Neural progenitor cell (in vitro differentiated cells): ENCODE results near the gene LHX1. TPM values are rescaled to one million over a fixed set of nuclear protein-coding genes. Genes with fewer than 3 reads are reported as not detected.

ENCODE experiments used
- DNase-seq: peaks from one replicate; pipeline ENCODE4 v3.0.0-alpha.2; 2016; ENCODE audit warnings: low spot score
- H2AFZ ChIP-seq: fragments of 200-600 bp; sonication (generic); replicated peaks from 2 replicates; pipeline ENCODE4 v1.6.1; 2016; ENCODE audit warnings: antibody characterized with exemption
- H3F3A ChIP-seq: fragments of 200-600 bp; sonication (generic); 2 replicates; pipeline ENCODE4 v1.6.1; 2016; ENCODE audit warnings: antibody characterized with exemption, low read depth
- H3K27ac ChIP-seq: fragments of 200-600 bp; sonication (generic); 2 replicates; pipeline ENCODE4 v1.5.1; 2016; ENCODE audit warnings: mild to moderate bottlenecking
- H3K27me3 ChIP-seq: fragments of 200-600 bp; sonication (generic); 2 replicates; pipeline ENCODE4 v1.6.1; 2016; ENCODE audit warnings: mild to moderate bottlenecking, moderate library complexity
- H3K36me3 ChIP-seq: fragments of 200-600 bp; sonication (generic); 2 replicates; pipeline ENCODE4 v1.5.1; 2016
- H3K4me1 ChIP-seq: fragments of 200-600 bp; sonication (generic); 2 replicates; pipeline ENCODE4 v1.6.1; 2016; ENCODE audit warnings: mixed run types
- H3K4me2 ChIP-seq: fragments of 200-600 bp; sonication (generic); 2 replicates; pipeline ENCODE4 v1.6.1; 2016
- H3K4me3 ChIP-seq: fragments of 200-600 bp; sonication (generic); 2 replicates; pipeline ENCODE4 v1.5.1; 2016
- H3K79me2 ChIP-seq: fragments of 200-600 bp; sonication (generic); 2 replicates; pipeline ENCODE4 v1.6.1; 2016; ENCODE audit warnings: low read depth
- H3K9ac ChIP-seq: fragments of 200-600 bp; sonication (generic); 2 replicates; pipeline ENCODE4 v1.6.1; 2016
- H3K9me3 ChIP-seq: fragments of 200-600 bp; sonication (generic); 2 replicates; pipeline ENCODE4 v1.5.1; 2016; ENCODE audit warnings: low read depth
- H4K20me1 ChIP-seq: fragments of 200-600 bp; sonication (generic); 2 replicates; pipeline ENCODE4 v1.6.1; 2016; ENCODE audit warnings: low read depth
- H3K27ac Mint-ChIP-seq: 3 replicates; pipeline ENCODE4 v1.8.0; 2021; ENCODE audit warnings: mixed read lengths
- H3K27me3 Mint-ChIP-seq: 2 replicates; pipeline ENCODE4 v1.8.0; 2022; ENCODE audit warnings: low read depth, mild to moderate bottlenecking, inconsistent platforms, moderate library complexity, mixed read lengths; ENCODE audit not compliant: insufficient read depth
- H3K36me3 Mint-ChIP-seq: 3 replicates; pipeline ENCODE4 v1.8.0; 2021; ENCODE audit warnings: mixed read lengths
- H3K4me1 Mint-ChIP-seq: 3 replicates; pipeline ENCODE4 v1.8.0; 2021; ENCODE audit warnings: mixed read lengths
- H3K4me3 Mint-ChIP-seq: 3 replicates; pipeline ENCODE4 v1.8.0; 2021; ENCODE audit warnings: mild to moderate bottlenecking, moderate library complexity, mixed read lengths
- H3K9me3 Mint-ChIP-seq: 3 replicates; pipeline ENCODE4 v1.8.0; 2020; ENCODE audit warnings: mixed read lengths
- CTCF ChIP-seq: fragments of 200-600 bp; sonication (generic); IDR thresholded peaks from 2 replicates; pipeline ENCODE4 v1.5.1; 2017; ENCODE audit warnings: antibody characterized with exemption, mild to moderate bottlenecking
- EZH2 ChIP-seq: fragments of 200-600 bp; sonication (generic); IDR thresholded peaks from 2 replicates; pipeline ENCODE4 v1.6.1; 2017; ENCODE audit warnings: antibody characterized with exemption, mild to moderate bottlenecking, moderate library complexity
- EZH2phosphoT487 ChIP-seq: fragments of 200-600 bp; sonication (generic); IDR thresholded peaks from 2 replicates; pipeline ENCODE4 v1.6.1; 2017; ENCODE audit warnings: antibody characterized with exemption
- total RNA-seq: library from RNA; depleted of rRNA; stranded (reverse); fragments of >200 nt; gene quantifications from 2 replicates; pipeline ENCODE4 v1.2.3, GENCODE V29; 2015; ENCODE audit warnings: low replicate concordance

Gene LHX1
- total RNA-seq, 1 donor from 2014 or later, result not detected

DNA sequence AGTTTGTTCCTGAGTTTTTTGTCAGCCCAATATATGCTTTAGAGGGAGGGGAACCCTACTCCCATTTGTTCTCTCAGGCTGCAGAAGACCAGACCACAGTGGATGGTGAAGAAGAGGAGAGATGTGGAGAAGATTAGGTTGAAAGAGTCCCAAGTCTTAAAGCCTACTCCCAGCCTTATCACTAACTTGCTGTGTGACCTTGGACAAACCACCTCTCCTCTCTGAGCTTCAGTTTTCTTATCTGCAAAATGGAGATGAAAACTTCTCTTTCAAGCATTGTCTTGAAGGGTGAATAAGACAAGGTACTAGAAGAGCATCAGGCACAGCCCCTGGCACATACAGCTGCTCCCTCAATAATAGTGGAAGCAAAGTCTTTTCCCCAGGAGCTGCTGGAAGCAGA is 15.1 kb upstream of the LHX1 start:
- TF ChIP-seq EZH2 (no peak), CTCF (no peak), EZH2phosphoT487 (no peak)
- DNase-seq, result no peak
- peaks cover 34% of the 10 kb centered on the region for H3F3A ChIP-seq

GRCh38 chr17:36923814-36924221 is 13.5 kb upstream of the LHX1 start:
- Mint-ChIP-seq H3K27ac (no peak overlapping the region), H3K27me3 (peaks cover 31% of the 10 kb centered on the region), H3K36me3 (no peaks in the 10 kb centered on the region), H3K4me1 (peaks cover 44% of the 10 kb centered on the region), H3K9me3 (no peaks in the 10 kb centered on the region), H3K4me3 (no peak overlapping the region)
- peaks cover 73% of the 10 kb centered on the region for H3K27me3 ChIP-seq
- H3K36me3 ChIP-seq, result no peaks in the 10 kb centered on the region
- TF ChIP-seq EZH2phosphoT487, result no peak
- no peak for TF ChIP-seq CTCF
- TF ChIP-seq EZH2, result no peak
- peaks cover 48% of the 10 kb centered on the region for H3K4me1 ChIP-seq
- no peaks in the 10 kb centered on the region for H3K9me3 ChIP-seq
- peaks cover 32% of the 10 kb centered on the region for H3F3A ChIP-seq
- H2AFZ ChIP-seq, result no peak overlapping the region
- DNase-seq, result no peak
- H3K4me2 ChIP-seq, result no peak overlapping the region
- peaks cover 4% of the 10 kb centered on the region for H4K20me1 ChIP-seq
- H3K4me3 ChIP-seq, result no peak overlapping the region
- no peaks in the 10 kb centered on the region for H3K79me2 ChIP-seq
- H3K27ac ChIP-seq, result no peak overlapping the region
- H3K9ac ChIP-seq, result no peak overlapping the region

More for the DNA sequence above, 15.1 kb upstream of the LHX1 start:
- Histone ChIP-seq H3K9me3 (no peaks in the 10 kb centered on the region), H3K4me3 (no peak overlapping the region), H3K27me3 (peaks cover 56% of the 10 kb centered on the region), H3K4me1 (peaks cover 48% of the 10 kb centered on the region), H3K4me2 (no peak overlapping the region), H3K79me2 (no peaks in the 10 kb centered on the region), H4K20me1 (peaks cover 4% of the 10 kb centered on the region), H3K36me3 (no peaks in the 10 kb centered on the region), H3K9ac (no peak overlapping the region), H2AFZ (no peak overlapping the region), H3K27ac (no peak overlapping the region)
- Mint-ChIP-seq H3K4me1 (peaks cover 42% of the 10 kb centered on the region), H3K27ac (no peak overlapping the region), H3K9me3 (no peaks in the 10 kb centered on the region), H3K36me3 (no peaks in the 10 kb centered on the region), H3K27me3 (peaks cover 22% of the 10 kb centered on the region), H3K4me3 (no peak overlapping the region)

DNA sequence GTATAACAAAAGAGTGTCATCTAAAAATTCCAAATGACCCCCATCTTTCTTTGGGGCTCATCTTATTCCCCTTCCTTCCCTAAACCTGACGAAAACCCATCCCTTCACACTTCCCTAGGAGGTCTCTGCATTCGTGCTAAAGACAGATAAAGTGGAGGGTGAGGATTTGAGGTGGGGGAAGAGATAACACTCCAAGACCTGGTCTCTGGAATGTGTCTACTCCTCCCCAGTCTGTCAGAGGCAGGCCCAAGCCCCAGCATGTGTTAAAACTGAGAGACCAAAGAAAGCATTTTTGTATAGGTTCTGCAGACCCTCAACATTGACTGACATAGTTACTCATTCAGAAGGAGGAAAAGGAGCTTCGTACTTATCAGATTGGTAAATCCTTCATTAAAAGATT is 11.0 kb upstream of the LHX1 start:
- Histone ChIP-seq H3K4me1 (peaks cover 41% of the 10 kb centered on the region), H3K27ac (no peak overlapping the region), H3K79me2 (no peaks in the 10 kb centered on the region), H2AFZ (no peak overlapping the region), H3K4me2 (no peak overlapping the region), H3K27me3 (peaks cover 97% of the 10 kb centered on the region), H3F3A (peaks cover 8% of the 10 kb centered on the region), H3K9ac (no peak overlapping the region), H3K9me3 (no peaks in the 10 kb centered on the region), H3K36me3 (no peaks in the 10 kb centered on the region), H4K20me1 (peaks cover 22% of the 10 kb centered on the region), H3K4me3 (no peak overlapping the region)
- H3K4me3 Mint-ChIP-seq, result no peak overlapping the region
- H3K27ac Mint-ChIP-seq, result no peak overlapping the region
- H3K9me3 Mint-ChIP-seq, result no peaks in the 10 kb centered on the region
- peaks cover 26% of the 10 kb centered on the region for H3K4me1 Mint-ChIP-seq
- TF ChIP-seq EZH2, result no peak
- TF ChIP-seq EZH2phosphoT487, result no peak
- no peak for TF ChIP-seq CTCF
- H3K27me3 Mint-ChIP-seq, result peaks cover 51% of the 10 kb centered on the region
- DNase-seq, result no peak
- no peaks in the 10 kb centered on the region for H3K36me3 Mint-ChIP-seq

GRCh38 chr17:36926701-36927100 is 10.6 kb upstream of the LHX1 start:
- Mint-ChIP-seq H3K4me1 (peaks cover 21% of the 10 kb centered on the region), H3K27me3 (peaks cover 56% of the 10 kb centered on the region), H3K4me3 (no peak overlapping the region), H3K27ac (no peak overlapping the region), H3K36me3 (no peaks in the 10 kb centered on the region), H3K9me3 (no peaks in the 10 kb centered on the region)
- H4K20me1 ChIP-seq, result peaks cover 23% of the 10 kb centered on the region
- H3K27me3 ChIP-seq, result peaks cover 100% of the 10 kb centered on the region
- H3F3A ChIP-seq, result peaks cover 4% of the 10 kb centered on the region
- TF ChIP-seq CTCF, result no peak
- TF ChIP-seq EZH2phosphoT487, result no peak
- TF ChIP-seq EZH2, result no peak
- no peak overlapping the region for H2AFZ ChIP-seq
- no peaks in the 10 kb centered on the region for H3K36me3 ChIP-seq
- DNase-seq, result no peak
- no peaks in the 10 kb centered on the region for H3K79me2 ChIP-seq
- H3K4me1 ChIP-seq, result peaks cover 38% of the 10 kb centered on the region
- H3K4me2 ChIP-seq, result no peak overlapping the region
- no peak overlapping the region for H3K27ac ChIP-seq
- no peak overlapping the region for H3K4me3 ChIP-seq
- H3K9me3 ChIP-seq, result no peaks in the 10 kb centered on the region
- no peak overlapping the region for H3K9ac ChIP-seq
